ENCODE results near the gene UGP2.
A peak's percentile ranks its signal among the peaks of the same experiment; 100 is the strongest.
"Not testable (repeated sequence)": the region's sequence is repeated elsewhere in the genome, so short reads cannot be mapped to it uniquely, and the experiment has no call there.

UGP2 gene

GRCh38 chr2:63841254-63842022 is at the start of gene UGP2:
Gene UGP2 (plus strand): TSS chr2:63841896. CDS start chr2:63842186, 290 bp downstream.
- peak; percentile 88 for DNase-seq

- no peak for DNase-seq
Measured at GRCh38 chr2:63792530-63792929, 49.2 kb upstream of the UGP2 start.

GRCh38 chr2:63796366-63796765 is 45.3 kb upstream of the UGP2 start:
- no peak for DNase-seq

GRCh38 chr2:63796796-63797195 is 44.9 kb upstream of the UGP2 start:
- DNase-seq = no peak

- no peak for DNase-seq
Measured at GRCh38 chr2:63801455-63801854, 40.2 kb upstream of the UGP2 start.

- DNase-seq = no peak
Measured at GRCh38 chr2:63805412-63805811, 36.3 kb upstream of the UGP2 start.

GRCh38 chr2:63808036-63808435 is 33.7 kb upstream of the UGP2 start:
- not testable (repeated sequence) for DNase-seq

- not testable (repeated sequence) for DNase-seq
Measured at GRCh38 chr2:63808911-63809310, 32.8 kb upstream of the UGP2 start.

GRCh38 chr2:63811063-63811462 is 30.6 kb upstream of the UGP2 start:
- no peak for DNase-seq

- DNase-seq = not testable (repeated sequence)
Measured at GRCh38 chr2:63811870-63812269, 29.8 kb upstream of the UGP2 start.

GRCh38 chr2:63814114-63814513 is 27.6 kb upstream of the UGP2 start:
- no peak for DNase-seq

GRCh38 chr2:63817382-63817781 is 24.3 kb upstream of the UGP2 start:
- DNase-seq = peak; percentile 20

GRCh38 chr2:63818271-63818670 is 23.4 kb upstream of the UGP2 start:
- DNase-seq = no peak

- DNase-seq = no peak
Measured at GRCh38 chr2:63819256-63819655, 22.4 kb upstream of the UGP2 start.

GRCh38 chr2:63819765-63820717 is 21.7 kb upstream of the UGP2 start:
- DNase-seq = no peak

- no peak for DNase-seq
Measured at GRCh38 chr2:63820969-63821368, 20.7 kb upstream of the UGP2 start.

- no peak for DNase-seq
Measured at GRCh38 chr2:63821396-63821795, 20.3 kb upstream of the UGP2 start.

- DNase-seq = no peak
Measured at GRCh38 chr2:63822478-63822877, 19.2 kb upstream of the UGP2 start.

- no peak for DNase-seq
Measured at GRCh38 chr2:63827749-63828148, 13.9 kb upstream of the UGP2 start.

- no peak for DNase-seq
Measured at GRCh38 chr2:63831176-63831575, 10.5 kb upstream of the UGP2 start.

GRCh38 chr2:63834401-63834800 is 7.3 kb upstream of the UGP2 start:
- DNase-seq = no peak

GRCh38 chr2:63837036-63837594 is 4.6 kb upstream of the UGP2 start:
- no peak for DNase-seq

- DNase-seq = no peak
Measured at GRCh38 chr2:63840081-63840784, 1.5 kb upstream of the UGP2 start.

Measured in NCI-H526 treated with DMSO at 0.1 percent for 48 hours (cell line).